Tibial nerve (tissue), 4 donors: ENCODE measurements around the gene DNAH10.

Experiments
- CTCF ChIP-seq, 5 experiments: fragments of 200-600 bp in 3 of 5; fragments of 450-650 bp in 2 of 5; sonication (generic) in 3 of 5; IDR thresholded peaks; one replicate each; pipeline ENCODE4 v1.5.1; 2016 to 2019; ENCODE audit warnings: antibody characterized with exemption in 5 of 5, mild to moderate bottlenecking in 3 of 5, moderate library complexity in 2 of 5
- EP300 ChIP-seq, 2 donors: sonication (generic); formaldehyde crosslinking; IDR thresholded peaks; one replicate each; pipeline ENCODE4 v1.6.1; 2017; ENCODE audit warnings: antibody characterized with exemption in 2 of 2, mild to moderate bottlenecking in 1 of 2
- POLR2A ChIP-seq, 2 donors: fragments of 450-650 bp; IDR thresholded peaks; one replicate each; pipeline ENCODE4 v1.6.1; 2017; ENCODE audit warnings: antibody characterized with exemption in 2 of 2, mild to moderate bottlenecking in 2 of 2, moderate library complexity in 2 of 2

- TF ChIP-seq CTCF (IDR thresholded peaks at IDR 0.05): no peak
- TF ChIP-seq POLR2A (IDR thresholded peaks at IDR 0.05): no peak
- peak in 1 of 2 donors; percentile 16 for TF ChIP-seq EP300 (IDR thresholded peaks at IDR 0.05)
Measured at GRCh38 chr12:123971449-123971769, 209.3 kb downstream of the DNAH10 start.
